GM23338 (cell line): ENCODE measurements around the gene ZNF76. TPM values are rescaled to one million over a fixed set of nuclear protein-coding genes. Genes with fewer than 3 reads are reported as not detected.

ENCODE experiments used
- ATAC-seq: fragments of 200-7000 bp; cut with Tn5 transposase; 3 replicates; pipeline ENCODE4 v1.9.1; 2020
- DNase-seq: peaks from one replicate; pipeline ENCODE4 v3.0.0-alpha.2; 2015; ENCODE audit warnings: low spot score
- H2AFZ ChIP-seq: fragments of 200-600 bp; sonication (generic); 2 replicates; pipeline ENCODE4 v1.8.0; 2016; ENCODE audit warnings: antibody characterized with exemption, mild to moderate bottlenecking, moderate library complexity
- H3F3A ChIP-seq: fragments of 200-600 bp; sonication (generic); replicated peaks from 2 replicates; pipeline ENCODE4 v1.8.0; 2017; ENCODE audit warnings: antibody characterized with exemption, mixed run types, low read depth
- H3K27ac ChIP-seq: fragments of 200-600 bp; sonication (generic); 2 replicates; pipeline ENCODE4 v1.6.1; 2016; ENCODE audit warnings: low read depth
- H3K27me3 ChIP-seq: fragments of 200-600 bp; sonication (generic); 2 replicates; pipeline ENCODE4 v1.8.0; 2016; ENCODE audit warnings: mild to moderate bottlenecking, mixed run types, moderate library complexity; ENCODE audit not compliant: insufficient read depth
- H3K36me3 ChIP-seq: fragments of 200-600 bp; sonication (generic); 2 replicates; pipeline ENCODE4 v1.8.0; 2016; ENCODE audit warnings: mild to moderate bottlenecking; ENCODE audit not compliant: insufficient read depth
- H3K4me1 ChIP-seq: fragments of 200-600 bp; sonication (generic); 2 replicates; pipeline ENCODE4 v1.8.0; 2016; ENCODE audit warnings: mild to moderate bottlenecking, moderate library complexity; ENCODE audit not compliant: insufficient read depth
- H3K4me2 ChIP-seq: fragments of 200-600 bp; sonication (generic); 2 replicates; pipeline ENCODE4 v1.7.1; 2017; ENCODE audit warnings: mixed run types
- H3K4me3 ChIP-seq: fragments of 200-600 bp; sonication (generic); 2 replicates; pipeline ENCODE4 v1.6.1; 2016; ENCODE audit warnings: mixed run types
- H3K79me2 ChIP-seq: fragments of 200-600 bp; sonication (generic); replicated peaks from 2 replicates; pipeline ENCODE4 v1.8.0; 2017; ENCODE audit warnings: mild to moderate bottlenecking; ENCODE audit not compliant: insufficient read depth
- H3K9me2 ChIP-seq: fragments of 200-600 bp; sonication (generic); 2 replicates; pipeline ENCODE4 v1.8.0; 2017; ENCODE audit not compliant: insufficient read depth
- H4K20me1 ChIP-seq: fragments of 200-600 bp; sonication (generic); replicated peaks from 2 replicates; pipeline ENCODE4 v1.8.0; 2017; ENCODE audit warnings: mild to moderate bottlenecking; ENCODE audit not compliant: insufficient read depth
- H3K27ac Mint-ChIP-seq: 2 replicates; pipeline ENCODE4 v1.8.0; 2020; ENCODE audit warnings: inconsistent platforms, mild to moderate bottlenecking, moderate library complexity, mixed read lengths
- H3K27me3 Mint-ChIP-seq: 3 replicates; pipeline ENCODE4 v1.8.0; 2022; ENCODE audit warnings: low read depth, mild to moderate bottlenecking, moderate library complexity, mixed read lengths, inconsistent platforms; ENCODE audit not compliant: insufficient read depth, poor library complexity
- H3K36me3 Mint-ChIP-seq: 3 replicates; pipeline ENCODE4 v1.8.0; 2021; ENCODE audit warnings: low read depth, mild to moderate bottlenecking, inconsistent platforms, moderate library complexity, mixed read lengths
- H3K4me1 Mint-ChIP-seq: 3 replicates; pipeline ENCODE4 v1.8.0; 2020; ENCODE audit warnings: mild to moderate bottlenecking, inconsistent platforms, mixed read lengths
- H3K4me3 Mint-ChIP-seq: 3 replicates; pipeline ENCODE4 v1.8.0; 2021; ENCODE audit warnings: moderate library complexity, mild to moderate bottlenecking, inconsistent platforms, mixed read lengths
- H3K9me3 Mint-ChIP-seq: 3 replicates; pipeline ENCODE4 v1.8.0; 2020; ENCODE audit warnings: moderate library complexity, mild to moderate bottlenecking, inconsistent platforms, mixed read lengths
- ETS1 ChIP-seq: IDR thresholded peaks from 2 replicates; pipeline ENCODE4 v1.6.1; 2016; ENCODE audit warnings: antibody characterized with exemption
- EZH2 ChIP-seq: fragments of 200-600 bp; sonication (generic); IDR thresholded peaks from one replicate; pipeline ENCODE4 v1.8.0; 2017; ENCODE audit warnings: antibody characterized with exemption, mild to moderate bottlenecking, low read depth; ENCODE audit not compliant: unreplicated experiment
- EZH2phosphoT487 ChIP-seq: fragments of 200-600 bp; sonication (generic); IDR thresholded peaks from one replicate; pipeline ENCODE4 v1.8.1; 2018; ENCODE audit warnings: antibody characterized with exemption; ENCODE audit not compliant: unreplicated experiment
- JUNB ChIP-seq: IDR thresholded peaks from one replicate; pipeline ENCODE4 v1.6.1; 2016; ENCODE audit warnings: antibody characterized with exemption; ENCODE audit not compliant: unreplicated experiment
- polyA plus RNA-seq: library from polyadenylated mRNA; unstranded; fragments of >200 nt; fragmentation: Nextera tagmentation; extraction: Ambion mirVana; gene quantifications from 2 replicates; pipeline ENCODE4 v1.2.1, GENCODE V29; 2016
- total RNA-seq: library from RNA; depleted of rRNA; stranded (reverse); fragments of >200 nt; shearing (Covaris generic); gene quantifications from 2 replicates; pipeline ENCODE4 v1.2.3, GENCODE V29; 2014
- TF ChIP-seq, protein P1 (sequence below): fragments of 250-450 bp; sonication (Bioruptor Pico); IDR thresholded peaks from 2 replicates; pipeline ENCODE4 v1.5.0; 2020; ENCODE audit warnings: mild to moderate bottlenecking, moderate library complexity

ZNF76 gene
- total and polyA plus RNA-seq, 2 experiments from 2014 or later = 12.5 to 18.8 TPM

DNA sequence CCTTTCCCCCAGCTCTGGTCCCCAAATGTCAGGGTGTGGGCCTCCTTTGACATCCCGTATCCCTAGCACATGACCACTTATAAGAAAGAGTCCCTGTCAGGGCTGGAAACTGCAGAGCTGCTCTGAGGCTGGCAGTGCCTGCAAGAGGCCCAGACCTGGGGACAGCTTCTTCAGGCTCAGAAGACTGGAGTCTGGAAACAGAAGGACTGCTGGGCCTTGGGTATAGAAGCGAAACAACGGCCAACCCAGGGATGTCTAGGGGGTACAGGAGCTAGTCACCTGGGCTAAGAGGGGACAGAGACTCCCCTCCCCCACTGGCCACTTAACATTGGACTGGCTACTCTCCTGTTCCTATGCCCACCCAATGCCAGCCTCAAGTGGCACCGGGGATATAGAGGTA, 41.1 kb upstream of the ZNF76 start (continued):
- TF ChIP-seq, protein P1, sequence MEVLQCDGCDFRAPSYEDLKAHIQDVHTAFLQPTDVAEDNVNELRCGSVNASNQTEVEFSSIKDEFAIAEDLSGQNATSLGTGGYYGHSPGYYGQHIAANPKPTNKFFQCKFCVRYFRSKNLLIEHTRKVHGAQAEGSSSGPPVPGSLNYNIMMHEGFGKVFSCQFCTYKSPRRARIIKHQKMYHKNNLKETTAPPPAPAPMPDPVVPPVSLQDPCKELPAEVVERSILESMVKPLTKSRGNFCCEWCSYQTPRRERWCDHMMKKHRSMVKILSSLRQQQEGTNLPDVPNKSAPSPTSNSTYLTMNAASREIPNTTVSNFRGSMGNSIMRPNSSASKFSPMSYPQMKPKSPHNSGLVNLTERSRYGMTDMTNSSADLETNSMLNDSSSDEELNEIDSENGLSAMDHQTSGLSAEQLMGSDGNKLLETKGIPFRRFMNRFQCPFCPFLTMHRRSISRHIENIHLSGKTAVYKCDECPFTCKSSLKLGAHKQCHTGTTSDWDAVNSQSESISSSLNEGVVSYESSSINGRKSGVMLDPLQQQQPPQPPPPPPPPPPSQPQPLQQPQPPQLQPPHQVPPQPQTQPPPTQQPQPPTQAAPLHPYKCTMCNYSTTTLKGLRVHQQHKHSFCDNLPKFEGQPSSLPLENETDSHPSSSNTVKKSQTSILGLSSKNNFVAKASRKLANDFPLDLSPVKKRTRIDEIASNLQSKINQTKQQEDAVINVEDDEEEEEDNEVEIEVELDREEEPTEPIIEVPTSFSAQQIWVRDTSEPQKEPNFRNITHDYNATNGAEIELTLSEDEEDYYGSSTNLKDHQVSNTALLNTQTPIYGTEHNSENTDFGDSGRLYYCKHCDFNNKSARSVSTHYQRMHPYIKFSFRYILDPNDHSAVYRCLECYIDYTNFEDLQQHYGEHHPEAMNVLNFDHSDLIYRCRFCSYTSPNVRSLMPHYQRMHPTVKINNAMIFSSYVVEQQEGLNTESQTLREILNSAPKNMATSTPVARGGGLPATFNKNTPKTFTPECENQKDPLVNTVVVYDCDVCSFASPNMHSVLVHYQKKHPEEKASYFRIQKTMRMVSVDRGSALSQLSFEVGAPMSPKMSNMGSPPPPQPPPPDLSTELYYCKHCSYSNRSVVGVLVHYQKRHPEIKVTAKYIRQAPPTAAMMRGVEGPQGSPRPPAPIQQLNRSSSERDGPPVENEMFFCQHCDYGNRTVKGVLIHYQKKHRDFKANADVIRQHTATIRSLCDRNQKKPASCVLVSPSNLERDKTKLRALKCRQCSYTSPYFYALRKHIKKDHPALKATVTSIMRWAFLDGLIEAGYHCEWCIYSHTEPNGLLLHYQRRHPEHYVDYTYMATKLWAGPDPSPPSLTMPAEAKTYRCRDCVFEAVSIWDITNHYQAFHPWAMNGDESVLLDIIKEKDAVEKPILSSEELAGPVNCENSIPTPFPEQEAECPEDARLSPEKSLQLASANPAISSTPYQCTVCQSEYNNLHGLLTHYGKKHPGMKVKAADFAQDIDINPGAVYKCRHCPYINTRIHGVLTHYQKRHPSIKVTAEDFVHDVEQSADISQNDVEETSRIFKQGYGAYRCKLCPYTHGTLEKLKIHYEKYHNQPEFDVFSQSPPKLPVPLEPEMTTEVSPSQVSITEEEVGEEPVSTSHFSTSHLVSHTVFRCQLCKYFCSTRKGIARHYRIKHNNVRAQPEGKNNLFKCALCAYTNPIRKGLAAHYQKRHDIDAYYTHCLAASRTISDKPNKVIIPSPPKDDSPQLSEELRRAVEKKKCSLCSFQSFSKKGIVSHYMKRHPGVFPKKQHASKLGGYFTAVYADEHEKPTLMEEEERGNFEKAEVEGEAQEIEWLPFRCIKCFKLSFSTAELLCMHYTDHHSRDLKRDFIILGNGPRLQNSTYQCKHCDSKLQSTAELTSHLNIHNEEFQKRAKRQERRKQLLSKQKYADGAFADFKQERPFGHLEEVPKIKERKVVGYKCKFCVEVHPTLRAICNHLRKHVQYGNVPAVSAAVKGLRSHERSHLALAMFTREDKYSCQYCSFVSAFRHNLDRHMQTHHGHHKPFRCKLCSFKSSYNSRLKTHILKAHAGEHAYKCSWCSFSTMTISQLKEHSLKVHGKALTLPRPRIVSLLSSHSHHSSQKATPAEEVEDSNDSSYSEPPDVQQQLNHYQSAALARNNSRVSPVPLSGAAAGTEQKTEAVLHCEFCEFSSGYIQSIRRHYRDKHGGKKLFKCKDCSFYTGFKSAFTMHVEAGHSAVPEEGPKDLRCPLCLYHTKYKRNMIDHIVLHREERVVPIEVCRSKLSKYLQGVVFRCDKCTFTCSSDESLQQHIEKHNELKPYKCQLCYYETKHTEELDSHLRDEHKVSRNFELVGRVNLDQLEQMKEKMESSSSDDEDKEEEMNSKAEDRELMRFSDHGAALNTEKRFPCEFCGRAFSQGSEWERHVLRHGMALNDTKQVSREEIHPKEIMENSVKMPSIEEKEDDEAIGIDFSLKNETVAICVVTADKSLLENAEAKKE = no peak

- peaks cover 44% of the 10 kb centered on the region for H3K4me1 Mint-ChIP-seq
- no peak for DNase-seq
- H3K4me2 ChIP-seq = no peak overlapping the region
- no peak for ATAC-seq
- H3K9me3 Mint-ChIP-seq = no peaks in the 10 kb centered on the region
- H3K27ac Mint-ChIP-seq = no peak overlapping the region
- no peak overlapping the region for H3K4me3 Mint-ChIP-seq
- no peaks in the 10 kb centered on the region for H3K36me3 Mint-ChIP-seq
- H3K27me3 Mint-ChIP-seq = peaks cover 30% of the 10 kb centered on the region
- peaks cover 20% of the 10 kb centered on the region for H4K20me1 ChIP-seq
- H2AFZ ChIP-seq = no peak overlapping the region
- H3K4me3 ChIP-seq = no peak overlapping the region
- no peaks in the 10 kb centered on the region for H3K9me2 ChIP-seq
- peaks cover 88% of the 10 kb centered on the region for H3K27me3 ChIP-seq
- 0 out of 2 replicates have a peak, but pooled peaks cover 5% of the 10 kb centered on the region for H3F3A ChIP-seq
- no peaks in the 10 kb centered on the region; the same call in 1 of the 2 replicates for H3K79me2 ChIP-seq
- no peaks in the 10 kb centered on the region for H3K36me3 ChIP-seq
- no peak overlapping the region for H3K27ac ChIP-seq
- H3K4me1 ChIP-seq = peaks cover 32% of the 10 kb centered on the region
- TF ChIP-seq, protein P1 = no peak
- TF ChIP-seq EZH2 (no peak), EZH2phosphoT487 (no peak), ETS1 (no peak), JUNB (no peak)
Observed at GRCh38 chr6:35219683-35220326, 39.7 kb upstream of the ZNF76 start.
